GM19099 (cell line): ENCODE data around the gene FASN.

ENCODE experiments used
- POLR2A ChIP-seq: IDR thresholded peaks from 3 replicates; pipeline ENCODE4 v1.6.1; 2011; ENCODE audit warnings: low read depth; ENCODE audit not compliant: insufficient read length; ENCODE audit errors: extremely low read depth

FASN gene

GRCh38 chr17:82098169-82098938 lies at the start of gene FASN:
TSS of gene FASN (minus strand) at chr17:82098236. CDS start at chr17:82096445, 1,791 bp downstream.
- TF ChIP-seq POLR2A = peak; percentile 99

- TF ChIP-seq POLR2A = no peak
Measured at GRCh38 chr17:82146663-82147654, 48.9 kb upstream of the FASN start.

- TF ChIP-seq POLR2A = no peak
Measured at GRCh38 chr17:82145550-82146155, 47.6 kb upstream of the FASN start.

GRCh38 chr17:82143333-82143732 lies 45.3 kb upstream of the FASN start:
- TF ChIP-seq POLR2A = no peak

DNA sequence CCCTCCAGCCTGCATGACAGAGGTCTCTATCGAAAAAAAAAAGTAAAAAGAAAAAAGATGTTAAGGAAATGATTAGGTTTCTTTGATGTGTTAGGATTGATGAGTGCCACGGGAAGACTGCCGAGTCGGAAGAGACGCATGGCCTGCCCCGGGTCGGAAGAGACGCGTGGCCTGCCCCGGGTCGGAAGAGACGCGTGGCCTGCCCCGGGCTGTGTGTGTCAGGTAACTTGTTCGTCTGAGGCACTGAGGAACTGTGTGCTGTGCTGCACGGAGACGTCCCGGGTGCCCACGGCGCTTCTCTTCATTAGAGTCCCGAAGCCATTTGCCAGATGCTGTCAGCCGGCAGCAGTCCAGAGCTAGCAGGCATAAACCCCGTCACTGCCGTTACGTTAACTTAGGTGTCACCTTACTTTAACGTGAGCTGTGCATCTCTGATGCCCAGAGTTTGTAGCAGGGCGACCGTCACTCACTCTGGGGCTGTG lies 40.5 kb upstream of the FASN start:
- TF ChIP-seq POLR2A = no peak

GRCh38 chr17:82134101-82134500 lies 36.1 kb upstream of the FASN start:
- no peak for TF ChIP-seq POLR2A

GRCh38 chr17:82129095-82129494 lies 31.1 kb upstream of the FASN start:
- TF ChIP-seq POLR2A = no peak

GRCh38 chr17:82128287-82128686 lies 30.3 kb upstream of the FASN start:
- TF ChIP-seq POLR2A = no peak

GRCh38 chr17:82127704-82128103 lies 29.7 kb upstream of the FASN start:
- no peak for TF ChIP-seq POLR2A

- TF ChIP-seq POLR2A = no peak
Measured at GRCh38 chr17:82127315-82127595, 29.2 kb upstream of the FASN start.

DNA sequence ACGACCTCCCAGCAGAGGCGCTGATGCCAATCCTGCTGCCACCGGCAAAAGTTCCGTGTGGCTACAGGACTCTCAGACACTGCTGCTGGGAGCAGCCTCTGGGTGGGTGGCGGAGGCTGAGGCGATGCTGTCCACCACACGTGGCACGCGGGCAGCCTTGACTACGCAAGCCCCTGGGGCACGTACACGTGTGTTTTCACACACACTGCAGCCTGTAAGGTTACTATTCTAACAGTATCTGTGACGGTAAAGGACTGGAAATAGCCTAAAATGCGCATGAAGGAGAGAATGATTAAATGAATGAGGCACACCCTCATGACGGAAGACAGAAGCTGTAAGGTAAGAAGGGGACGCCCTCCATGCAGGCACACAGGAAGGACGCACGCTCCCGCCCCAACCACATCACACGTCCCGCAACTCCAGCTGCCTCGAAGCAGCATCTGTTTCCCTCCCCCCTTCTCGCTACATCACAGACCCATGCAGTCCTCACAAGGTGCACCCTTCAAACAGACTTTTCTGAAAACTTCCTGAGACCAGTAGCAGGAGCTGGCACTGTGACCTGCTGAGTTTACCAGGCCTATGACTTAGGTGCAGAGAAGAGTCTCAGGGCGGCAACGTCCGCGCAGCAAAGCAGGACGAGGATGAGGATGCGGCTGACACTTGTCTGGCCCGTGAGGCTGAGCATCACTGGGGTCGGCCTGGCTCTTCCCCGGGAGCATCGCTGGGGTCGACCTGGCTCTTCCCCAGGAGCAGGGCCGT lies 28.7 kb upstream of the FASN start:
- TF ChIP-seq POLR2A = no peak

DNA sequence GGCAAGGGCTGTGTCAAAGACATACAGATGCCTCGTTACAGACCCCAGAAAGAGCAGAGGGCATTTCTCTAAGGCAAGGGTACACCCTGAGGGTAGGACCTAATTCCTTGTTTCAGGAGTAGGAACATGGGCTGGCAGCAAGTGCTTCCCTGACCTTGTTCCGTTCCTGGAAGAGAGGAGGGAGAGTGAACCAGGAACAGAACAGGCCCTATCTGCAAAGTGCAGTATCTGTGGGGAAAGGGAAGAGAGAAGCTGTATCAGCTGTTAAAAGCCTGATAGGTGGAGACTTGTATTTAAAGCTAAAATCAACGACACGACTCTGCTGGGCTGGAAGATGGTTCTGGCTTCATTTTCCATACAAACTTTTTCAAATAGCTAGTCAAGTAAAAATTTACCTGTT lies 26.1 kb upstream of the FASN start:
- no peak for TF ChIP-seq POLR2A

DNA sequence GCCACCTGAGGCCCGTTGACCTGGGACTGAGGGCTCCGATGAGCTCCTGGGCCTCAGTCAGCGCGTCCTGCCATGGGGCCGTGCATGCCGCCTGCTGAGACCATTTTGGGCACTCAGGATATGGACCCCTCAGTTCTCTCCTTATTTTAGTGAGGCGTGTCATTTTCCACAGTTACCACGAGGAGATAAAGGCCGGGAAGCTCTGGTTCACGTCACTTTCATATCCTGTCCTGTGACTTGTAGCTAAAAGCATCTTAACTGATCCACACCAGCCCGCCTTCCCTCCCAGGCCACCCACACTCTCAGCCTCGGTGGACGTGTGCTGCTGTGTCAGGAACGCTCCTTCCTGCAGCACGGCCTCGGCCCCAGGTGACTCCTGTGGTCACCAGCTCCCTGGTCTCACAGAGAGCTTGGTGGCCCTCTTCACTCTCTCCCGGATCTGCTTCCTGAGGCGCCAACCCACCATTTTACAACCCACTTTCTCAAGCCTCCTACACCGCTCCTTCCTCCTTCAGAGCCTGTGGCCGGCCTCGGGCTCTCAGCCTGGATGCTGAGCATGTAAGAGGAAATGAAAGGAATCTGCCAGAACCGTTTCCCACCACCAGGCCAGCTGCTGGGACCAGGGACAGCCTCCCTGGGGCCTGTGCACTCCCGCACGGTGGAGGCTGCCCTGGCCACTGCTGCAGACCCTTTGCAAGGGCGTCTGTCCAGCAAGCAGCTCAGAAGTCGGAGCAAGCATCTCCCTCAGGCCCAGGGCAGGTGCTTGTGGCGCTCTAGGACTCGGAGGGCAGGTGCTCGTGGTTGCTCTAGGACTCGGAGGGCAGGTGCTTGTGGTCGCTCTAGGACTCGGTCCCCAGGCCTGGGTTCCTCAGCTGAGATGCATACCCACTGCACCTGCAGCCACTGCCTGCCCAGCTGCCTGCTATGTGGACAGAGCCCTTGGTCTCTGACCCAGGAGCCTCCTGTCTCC lies 23.9 kb upstream of the FASN start:
- no peak for TF ChIP-seq POLR2A

GRCh38 chr17:82121246-82121645 lies 23.2 kb upstream of the FASN start:
- TF ChIP-seq POLR2A = no peak
